Omental fat pad (tissue), 4 donors: ENCODE data around the gene TFE3. TPM values are rescaled to one million over a fixed set of nuclear protein-coding genes. Genes with fewer than 3 reads are reported as not detected.

ENCODE experiments used
- ATAC-seq: fragments of 150-250 bp; one replicate; pipeline ENCODE4 v1.9.1; 2016; ENCODE audit warnings: mild to moderate bottlenecking, moderate library complexity; ENCODE audit not compliant: low FRiP score
- DNase-seq: peaks from one replicate; pipeline ENCODE4 v3.0.0-alpha.2; 2019; ENCODE audit warnings: low spot score
- CTCF ChIP-seq, 3 donors: fragments of 450-650 bp; IDR thresholded peaks; one replicate each; pipeline ENCODE4 v1.5.1; 2016 to 2017; ENCODE audit warnings: antibody characterized with exemption in 3 of 3, mild to moderate bottlenecking in 3 of 3, moderate library complexity in 2 of 3
- total RNA-seq, 4 donors: library from RNA; depleted of rRNA; stranded (reverse); fragments of >200 nt; gene quantifications; one replicate each; pipeline ENCODE4 v1.1.0, GENCODE V29; 2016

Gene TFE3
- total RNA-seq, 4 donors from 2014 or later: 89.8 to 124 (median 116) TPM

- no peak for TF ChIP-seq CTCF (IDR thresholded peaks at IDR 0.05)
- DNase-seq (no peak), ATAC-seq (no peak)
Observed at GRCh38 chrX:49066690-49067089, 23.5 kb upstream of the TFE3 start.

GRCh38 chrX:49066278-49066677 is 23.1 kb upstream of the TFE3 start:
- DNase-seq (no peak), ATAC-seq (no peak)
- no peak for TF ChIP-seq CTCF (IDR thresholded peaks at IDR 0.05)

GRCh38 chrX:49064735-49065134 is 21.6 kb upstream of the TFE3 start:
- no peak for ATAC-seq
- TF ChIP-seq CTCF (IDR thresholded peaks at IDR 0.05): no peak
- DNase-seq: no peak

GRCh38 chrX:49064303-49064702 is 21.1 kb upstream of the TFE3 start:
- no peak for ATAC-seq
- no peak for DNase-seq
- no peak for TF ChIP-seq CTCF (IDR thresholded peaks at IDR 0.05)

GRCh38 chrX:49063715-49064114 is 20.6 kb upstream of the TFE3 start:
- no peak for TF ChIP-seq CTCF (IDR thresholded peaks at IDR 0.05)
- ATAC-seq: no peak
- no peak for DNase-seq

- no peak for ATAC-seq
- no peak for TF ChIP-seq CTCF (IDR thresholded peaks at IDR 0.05)
- no peak for DNase-seq
Observed at GRCh38 chrX:49061916-49062315, 18.8 kb upstream of the TFE3 start.

- no peak for TF ChIP-seq CTCF (IDR thresholded peaks at IDR 0.05)
- ATAC-seq (no peak), DNase-seq (no peak)
Observed at GRCh38 chrX:49061490-49061889, 18.3 kb upstream of the TFE3 start.
